H9 (cell line): Measurements from ENCODE around the gene MAPKAP1. TPM values are rescaled to one million over a fixed set of nuclear protein-coding genes. Genes with fewer than 3 reads are reported as not detected.

Experiments
- DNase-seq: peaks from one replicate; pipeline ENCODE4 v3.0.0-alpha.2; 2017
- H2AFZ ChIP-seq: one replicate; pipeline ENCODE4 v1.6.1; 2013; ENCODE audit warnings: mild to moderate bottlenecking, low read length, control low read depth, moderate library complexity
- H2AK5ac ChIP-seq: 2 replicates; pipeline ENCODE4 v1.6.1; 2013; ENCODE audit warnings: low read length, control low read depth, mixed read lengths; ENCODE audit not compliant: insufficient read length
- H2BK120ac ChIP-seq: one replicate; pipeline ENCODE4 v1.6.1; 2013; ENCODE audit warnings: low read depth, mild to moderate bottlenecking, low read length, control low read depth, inconsistent platforms; ENCODE audit not compliant: poor library complexity, severe bottlenecking
- H2BK12ac ChIP-seq: 2 replicates; pipeline ENCODE4 v1.6.1; 2013; ENCODE audit warnings: low read length, control low read depth, mixed read lengths, low read depth; ENCODE audit not compliant: insufficient read length
- H2BK15ac ChIP-seq: 2 replicates; pipeline ENCODE4 v1.6.1; 2013; ENCODE audit warnings: low read depth, low read length, control low read depth
- H2BK20ac ChIP-seq: one replicate; pipeline ENCODE4 v1.6.1; 2013; ENCODE audit warnings: low read depth, mild to moderate bottlenecking, low read length, control low read depth, inconsistent platforms; ENCODE audit not compliant: poor library complexity, severe bottlenecking
- H2BK5ac ChIP-seq: 2 replicates; pipeline ENCODE4 v1.6.1; 2013; ENCODE audit warnings: low read length, control low read depth, mixed read lengths; ENCODE audit not compliant: insufficient read length
- H3K14ac ChIP-seq: 2 replicates; pipeline ENCODE4 v1.6.1; 2013; ENCODE audit warnings: low read length, control low read depth; ENCODE audit not compliant: insufficient read depth
- H3K18ac ChIP-seq: 2 replicates; pipeline ENCODE4 v1.6.1; 2013; ENCODE audit warnings: low read depth, mild to moderate bottlenecking, mixed read lengths, low read length, control low read depth; ENCODE audit not compliant: insufficient read length
- H3K23ac ChIP-seq: 2 replicates; pipeline ENCODE4 v1.6.1; 2013; ENCODE audit warnings: low read length, control low read depth, mixed read lengths, low read depth; ENCODE audit not compliant: insufficient read length
- H3K23me2 ChIP-seq: 2 replicates; pipeline ENCODE4 v1.6.1; 2013; ENCODE audit warnings: low read depth, mild to moderate bottlenecking, mixed read lengths, low read length, control low read depth; ENCODE audit not compliant: insufficient read length, poor library complexity, severe bottlenecking
- H3K27ac ChIP-seq: 2 replicates; pipeline ENCODE4 v1.5.1; 2013; ENCODE audit warnings: low read length, control low read depth, mixed read lengths, low read depth; ENCODE audit not compliant: insufficient read length
- H3K27me3 ChIP-seq: 2 replicates; pipeline ENCODE4 v1.6.1; 2013; ENCODE audit warnings: low read length, control low read depth, inconsistent platforms; ENCODE audit not compliant: insufficient read depth
- H3K4ac ChIP-seq: 2 replicates; pipeline ENCODE4 v1.6.1; 2013; ENCODE audit warnings: low read depth, mild to moderate bottlenecking, control low read depth, inconsistent platforms, low read length, moderate library complexity
- H3K4me1 ChIP-seq: 2 replicates; pipeline ENCODE4 v1.6.1; 2013; ENCODE audit warnings: low read length, control low read depth, inconsistent platforms; ENCODE audit not compliant: insufficient read depth
- H3K4me2 ChIP-seq: 2 replicates; pipeline ENCODE4 v1.6.1; 2013; ENCODE audit warnings: low read length, control low read depth, mixed read lengths; ENCODE audit not compliant: insufficient read length, insufficient read depth
- H3K56ac ChIP-seq: 2 replicates; pipeline ENCODE4 v1.6.1; 2013; ENCODE audit warnings: low read depth, mild to moderate bottlenecking, mixed read lengths, low read length, control low read depth; ENCODE audit not compliant: insufficient read length
- H3K79me1 ChIP-seq: 2 replicates; pipeline ENCODE4 v1.6.1; 2013; ENCODE audit warnings: low read depth, mild to moderate bottlenecking, moderate library complexity, low read length, control low read depth, inconsistent platforms; ENCODE audit not compliant: insufficient read depth, poor library complexity, severe bottlenecking
- H3K79me2 ChIP-seq: 2 replicates; pipeline ENCODE4 v1.6.1; 2013; ENCODE audit warnings: low read length, control low read depth, inconsistent platforms; ENCODE audit not compliant: insufficient read depth
- H3K9ac ChIP-seq: 2 replicates; pipeline ENCODE4 v1.6.1; 2013; ENCODE audit warnings: low read length, control low read depth, mixed read lengths; ENCODE audit not compliant: insufficient read length; ENCODE audit errors: extremely low read depth
- H3K9me3 ChIP-seq: one replicate; pipeline ENCODE4 v1.6.1; 2013; ENCODE audit warnings: low read depth, low read length, inconsistent platforms; ENCODE audit not compliant: control insufficient read depth
- H3T11ph ChIP-seq: one replicate; pipeline ENCODE4 v1.6.1; 2013; ENCODE audit warnings: mild to moderate bottlenecking, low read length, control low read depth, inconsistent platforms
- H4K20me1 ChIP-seq: one replicate; pipeline ENCODE4 v1.6.1; 2013; ENCODE audit not compliant: control insufficient read depth, insufficient read length, insufficient read depth
- H4K5ac ChIP-seq: 2 replicates; pipeline ENCODE4 v1.6.1; 2013; ENCODE audit warnings: low read depth, mild to moderate bottlenecking, mixed read lengths, low read length, control low read depth; ENCODE audit not compliant: insufficient read length
- H4K8ac ChIP-seq: replicated peaks from 2 replicates; pipeline ENCODE4 v1.6.1; 2013; ENCODE audit warnings: low read length, control low read depth, mixed read lengths, low read depth; ENCODE audit not compliant: insufficient read length
- H4K91ac ChIP-seq: 2 replicates; pipeline ENCODE4 v1.6.1; 2013; ENCODE audit warnings: low read depth, mild to moderate bottlenecking, moderate library complexity, mixed read lengths, low read length, control low read depth; ENCODE audit not compliant: insufficient read length
- H3K27ac Mint-ChIP-seq, 3 experiments: 2 replicates in 2 of 3; 3 replicates in 1 of 3; pipeline ENCODE4 v1.8.0; 2020 to 2021; ENCODE audit warnings: mixed read lengths in 3 of 3, mild to moderate bottlenecking in 1 of 3, moderate library complexity in 1 of 3
- H3K27me3 Mint-ChIP-seq: 2 replicates; pipeline ENCODE4 v1.8.0; 2021; ENCODE audit warnings: low read depth, mild to moderate bottlenecking, moderate library complexity, mixed read lengths
- H3K36me3 Mint-ChIP-seq, 3 experiments: 2 replicates in 2 of 3; 3 replicates in 1 of 3; pipeline ENCODE4 v1.8.0; 2020 to 2021; ENCODE audit warnings: low read depth in 3 of 3, mixed read lengths in 3 of 3; ENCODE audit not compliant: insufficient read depth in 1 of 3
- H3K4me1 Mint-ChIP-seq, 2 experiments: 2 replicates each; pipeline ENCODE4 v1.8.0; 2020; ENCODE audit warnings: mixed read lengths in 2 of 2
- H3K4me3 Mint-ChIP-seq, 2 experiments: 2 replicates in 1 of 2; 3 replicates in 1 of 2; pipeline ENCODE4 v1.8.0; 2020 to 2021; ENCODE audit warnings: mild to moderate bottlenecking in 2 of 2, mixed read lengths in 2 of 2, moderate library complexity in 1 of 2
- H3K9me3 Mint-ChIP-seq, 2 experiments: 2 replicates in 1 of 2; 3 replicates in 1 of 2; pipeline ENCODE4 v1.8.0; 2020; ENCODE audit warnings: mild to moderate bottlenecking in 2 of 2, mixed read lengths in 2 of 2, moderate library complexity in 1 of 2
- CTCF ChIP-seq: fragments of 200-600 bp; sonication (generic); conservative IDR thresholded peaks from 3 replicates; pipeline ENCODE4 v1.8.0; 2021; ENCODE audit warnings: antibody characterized with exemption, mild to moderate bottlenecking
- WGBS: extraction: QIAGEN DNeasy Blood & Tissue Kit; methylation state at CpG from one replicate; pipeline ENCODE4 v1.1.7; 2013; ENCODE audit warnings: missing lambda C conversion rate, low lambda C conversion rate, mixed read lengths; ENCODE audit not compliant: insufficient read length; ENCODE audit errors: extremely low coverage; 5-methylcytosine and 5-hydroxymethylcytosine counted together
- total RNA-seq: library from RNA; stranded (reverse); gene quantifications from 2 replicates; pipeline ENCODE4 v1.2.1, GENCODE V29; 2021

Gene MAPKAP1
- total RNA-seq, 1 experiment from 2014 or later, result 97.0 TPM

- H2BK120ac ChIP-seq, result no peak overlapping the region
- Mint-ChIP-seq H3K36me3 (no peaks in the 10 kb centered on the region), H3K27ac (peak overlapping the region in 1 of 3 experiments; percentile 85; a peak in 2 of 7 replicates), H3K4me1 (peaks cover 3 to 6% of the 10 kb centered on the region in 2 experiments), H3K9me3 (no peaks in the 10 kb centered on the region), H3K4me3 (no peak overlapping the region), H3K27me3 (no peaks in the 10 kb centered on the region; the same call in 1 of the 2 replicates)
- H3K79me2 ChIP-seq, result no peaks in the 10 kb centered on the region
- no peaks in the 10 kb centered on the region for H4K20me1 ChIP-seq
- TF ChIP-seq CTCF, result no peak
- H3K4me2 ChIP-seq, result no peak overlapping the region
- H3K27me3 ChIP-seq, result no peaks in the 10 kb centered on the region
- H3K18ac ChIP-seq, result no peak overlapping the region
- H2AFZ ChIP-seq, result no peak overlapping the region
- H4K5ac ChIP-seq, result no peak overlapping the region
- no peak overlapping the region for H2BK5ac ChIP-seq
- no peak overlapping the region for H3K4ac ChIP-seq
- no peak overlapping the region for H2BK12ac ChIP-seq
- H4K91ac ChIP-seq, result no peak overlapping the region
- no peak for DNase-seq
- no CpG with 5 or more reads among the region's 17 CpGs for WGBS
- H3K79me1 ChIP-seq, result no peaks in the 10 kb centered on the region
- H3K4me1 ChIP-seq, result no peaks in the 10 kb centered on the region; the same call in 1 of the 2 replicates
- H4K8ac ChIP-seq, result no peak overlapping the region
- no peak overlapping the region for H3T11ph ChIP-seq
- no peaks in the 10 kb centered on the region for H3K9me3 ChIP-seq
- no peak overlapping the region for H3K56ac ChIP-seq
- H3K23ac ChIP-seq, result no peak overlapping the region
- H3K23me2 ChIP-seq, result peaks cover 2% of the 10 kb centered on the region
- H2AK5ac ChIP-seq, result no peak overlapping the region
- H2BK20ac ChIP-seq, result no peak overlapping the region
- no peak overlapping the region for H3K14ac ChIP-seq
- no peak overlapping the region for H2BK15ac ChIP-seq
- H3K27ac ChIP-seq, result no peak overlapping the region
- no peak overlapping the region for H3K9ac ChIP-seq
Measured at GRCh38 chr9:125426926-125427325, 280.1 kb downstream of the MAPKAP1 start.
